Measurements from ENCODE around the gene NDUFA5. TPM values are rescaled to one million over a fixed set of nuclear protein-coding genes. Genes with fewer than 3 reads are reported as not detected.
"Not testable (repeated sequence)": the region's sequence is repeated elsewhere in the genome, so short reads cannot be mapped to it uniquely, and the experiment has no call there.

Gene NDUFA5
- total and polyA plus RNA-seq, 2 experiments from 2014 or later = 55.2 to 207 TPM

DNA sequence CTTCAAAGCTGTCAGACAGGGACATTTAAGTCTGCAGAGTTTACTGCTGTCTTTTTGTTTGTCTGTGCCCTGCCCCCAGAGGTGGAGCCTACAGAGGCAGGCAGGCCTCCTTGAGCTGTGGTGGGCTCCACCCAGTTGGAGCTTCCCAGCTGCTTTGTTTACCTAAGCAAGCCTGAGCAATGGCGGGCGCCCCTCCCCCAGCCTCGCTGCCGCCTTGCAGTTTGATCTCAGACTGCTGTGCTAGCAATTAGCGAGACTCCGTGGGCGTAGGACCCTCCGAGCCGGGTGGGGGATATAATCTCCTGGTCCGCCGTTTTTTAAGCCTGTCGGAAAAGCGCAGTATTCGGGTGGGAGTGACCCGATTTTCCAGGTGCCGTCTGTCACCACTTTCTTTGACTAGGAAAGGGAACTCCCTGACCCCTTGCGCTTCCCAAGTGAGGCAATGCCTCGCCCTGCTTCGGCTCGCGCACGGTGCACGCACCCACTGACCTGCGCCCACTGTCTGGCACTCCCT is 29.8 kb downstream of the NDUFA5 start:
- Histone ChIP-seq H3K4me3 (peak overlapping the region; percentile 52), H3K4me2 (peak overlapping the region; percentile 62)

GRCh38 chr7:123526533-123526932 is 31.1 kb downstream of the NDUFA5 start:
- H3K4me1 Mint-ChIP-seq; H3K27ac Mint-ChIP-seq; H3K36me3 Mint-ChIP-seq (ENCODE audit: low read depth); H3K4me2 ChIP-seq; H3K27me3 ChIP-seq (ENCODE audit: insufficient read depth); H3K4me3 Mint-ChIP-seq; DNase-seq (ENCODE audit: low spot score); ATAC-seq; H3K27ac ChIP-seq (ENCODE audit: low read depth); H3F3A ChIP-seq (replicated peaks; ENCODE audit: low read depth); H3K36me3 ChIP-seq (ENCODE audit: insufficient read depth); H3K79me2 ChIP-seq (replicated peaks; ENCODE audit: insufficient read depth); H4K20me1 ChIP-seq (replicated peaks; ENCODE audit: insufficient read depth); H2AFZ ChIP-seq; H3K4me1 ChIP-seq (ENCODE audit: insufficient read depth); H3K27me3 Mint-ChIP-seq (ENCODE audit: insufficient read depth, low read depth, poor library complexity); H3K9me2 ChIP-seq (ENCODE audit: insufficient read depth); H3K4me3 ChIP-seq: not testable (repeated sequence)
- peaks cover 16% of the 10 kb centered on the region; the same call in 2 of the 3 replicates for H3K9me3 Mint-ChIP-seq

More for the DNA sequence above, 29.8 kb downstream of the NDUFA5 start:
- not testable (repeated sequence) for ATAC-seq; H4K20me1 ChIP-seq (replicated peaks; ENCODE audit: insufficient read depth); H3F3A ChIP-seq (replicated peaks; ENCODE audit: low read depth); H3K36me3 ChIP-seq (ENCODE audit: insufficient read depth); H3K9me2 ChIP-seq (ENCODE audit: insufficient read depth); H3K27ac Mint-ChIP-seq; H3K27me3 Mint-ChIP-seq (ENCODE audit: insufficient read depth, low read depth, poor library complexity); H3K27me3 ChIP-seq (ENCODE audit: insufficient read depth); H3K4me1 ChIP-seq (ENCODE audit: insufficient read depth); H2AFZ ChIP-seq; H3K36me3 Mint-ChIP-seq (ENCODE audit: low read depth); DNase-seq (ENCODE audit: low spot score); H3K79me2 ChIP-seq (replicated peaks; ENCODE audit: insufficient read depth)
- H3K4me1 Mint-ChIP-seq = peaks cover 14% of the 10 kb centered on the region
- peaks cover 16% of the 10 kb centered on the region; the same call in 2 of the 3 replicates for H3K9me3 Mint-ChIP-seq
- H3K27ac ChIP-seq (ENCODE audit: low read depth) = peak overlapping the region; percentile 4; the same call in 1 of the 2 replicates
- H3K4me3 Mint-ChIP-seq = peak overlapping the region; percentile 60

- no peaks in the 10 kb centered on the region for H3K36me3 ChIP-seq (ENCODE audit: insufficient read depth)
- DNase-seq (ENCODE audit: low spot score) (no peak), ATAC-seq (no peak)
- no peaks in the 10 kb centered on the region for H3F3A ChIP-seq (replicated peaks; ENCODE audit: low read depth)
- H2AFZ ChIP-seq = no peak overlapping the region
- Mint-ChIP-seq H3K4me1 (peaks cover 4% of the 10 kb centered on the region; the same call in 2 of the 3 replicates), H3K27ac (no peak overlapping the region), H3K4me3 (no peak overlapping the region), H3K27me3 (ENCODE audit: insufficient read depth, low read depth, poor library complexity) (peaks cover 2% of the 10 kb centered on the region), H3K36me3 (ENCODE audit: low read depth) (peaks cover 5% of the 10 kb centered on the region; the same call in 2 of the 3 replicates), H3K9me3 (peaks cover 10% of the 10 kb centered on the region; the same call in 2 of the 3 replicates)
- no peak overlapping the region for H3K4me2 ChIP-seq
- H3K27ac ChIP-seq (ENCODE audit: low read depth) = no peak overlapping the region
- no peaks in the 10 kb centered on the region for H4K20me1 ChIP-seq (replicated peaks; ENCODE audit: insufficient read depth)
- no peaks in the 10 kb centered on the region for H3K27me3 ChIP-seq (ENCODE audit: insufficient read depth)
- H3K9me2 ChIP-seq (ENCODE audit: insufficient read depth) = no peaks in the 10 kb centered on the region
- no peaks in the 10 kb centered on the region for H3K79me2 ChIP-seq (replicated peaks; ENCODE audit: insufficient read depth)
- no peak overlapping the region for H3K4me3 ChIP-seq
- H3K4me1 ChIP-seq (ENCODE audit: insufficient read depth) = peaks cover 2% of the 10 kb centered on the region
- no peak for TF ChIP-seq ZNF462 (CRISPR knock-in tag; IDR thresholded peaks at IDR 0.05)
- TF ChIP-seq, protein P1, sequence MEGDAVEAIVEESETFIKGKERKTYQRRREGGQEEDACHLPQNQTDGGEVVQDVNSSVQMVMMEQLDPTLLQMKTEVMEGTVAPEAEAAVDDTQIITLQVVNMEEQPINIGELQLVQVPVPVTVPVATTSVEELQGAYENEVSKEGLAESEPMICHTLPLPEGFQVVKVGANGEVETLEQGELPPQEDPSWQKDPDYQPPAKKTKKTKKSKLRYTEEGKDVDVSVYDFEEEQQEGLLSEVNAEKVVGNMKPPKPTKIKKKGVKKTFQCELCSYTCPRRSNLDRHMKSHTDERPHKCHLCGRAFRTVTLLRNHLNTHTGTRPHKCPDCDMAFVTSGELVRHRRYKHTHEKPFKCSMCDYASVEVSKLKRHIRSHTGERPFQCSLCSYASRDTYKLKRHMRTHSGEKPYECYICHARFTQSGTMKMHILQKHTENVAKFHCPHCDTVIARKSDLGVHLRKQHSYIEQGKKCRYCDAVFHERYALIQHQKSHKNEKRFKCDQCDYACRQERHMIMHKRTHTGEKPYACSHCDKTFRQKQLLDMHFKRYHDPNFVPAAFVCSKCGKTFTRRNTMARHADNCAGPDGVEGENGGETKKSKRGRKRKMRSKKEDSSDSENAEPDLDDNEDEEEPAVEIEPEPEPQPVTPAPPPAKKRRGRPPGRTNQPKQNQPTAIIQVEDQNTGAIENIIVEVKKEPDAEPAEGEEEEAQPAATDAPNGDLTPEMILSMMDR (conservative IDR thresholded peaks at IDR 0.05; ENCODE audit: low read depth in 2 of 2) = no peak
- TF ChIP-seq CREB1 (CRISPR knock-in tag; IDR thresholded peaks at IDR 0.05; ENCODE audit: low read depth) = no peak
- TF ChIP-seq ETS1 (IDR thresholded peaks at IDR 0.05) = no peak
- TF ChIP-seq POLR2AphosphoS5 (IDR thresholded peaks at IDR 0.05; ENCODE audit: low read depth) = no peak
- TF ChIP-seq EZH2phosphoT487 (IDR thresholded peaks at IDR 0.05; ENCODE audit: unreplicated experiment) = no peak
- no peak for TF ChIP-seq ZNF114 (CRISPR knock-in tag; IDR thresholded peaks at IDR 0.05)
- TF ChIP-seq EZH2 (IDR thresholded peaks at IDR 0.05; ENCODE audit: low read depth, unreplicated experiment) = no peak
Observed at GRCh38 chr7:123522066-123522465, 35.6 kb downstream of the NDUFA5 start.
